ENCODE results near the gene ELK4. TPM values are rescaled to one million over a fixed set of nuclear protein-coding genes. Genes with fewer than 3 reads are reported as not detected.

The ELK4 gene
- total RNA-seq, 2 donors from 2014 or later = 18.8 to 19.1 TPM

DNA sequence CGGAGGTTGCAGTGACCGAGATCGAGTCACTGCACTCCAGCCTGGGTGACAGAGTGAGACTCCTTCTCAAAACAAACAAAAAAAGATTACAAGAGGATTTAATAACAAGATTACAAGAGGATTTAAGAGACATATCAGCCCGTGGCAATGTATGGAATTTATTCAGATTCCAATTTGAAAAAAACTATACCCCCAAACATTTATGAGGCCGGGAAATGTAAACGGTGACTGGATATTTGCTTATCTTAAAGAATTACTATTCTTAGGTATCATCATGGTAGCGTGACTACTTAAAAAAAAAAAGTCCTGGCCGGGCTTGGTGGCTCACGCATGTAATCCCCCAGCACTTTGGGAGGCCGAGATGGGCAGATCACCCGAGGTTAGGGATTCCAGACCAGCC lies 21.2 kb upstream of the ELK4 start:
- DNase-seq (ENCODE audit: low spot score) = no peak
- H3K4me1 ChIP-seq = no peaks in the 10 kb centered on the region
- no peak for TF ChIP-seq CTCF (IDR thresholded peaks at IDR 0.05)
- H3K27ac ChIP-seq = no peak overlapping the region
- H3K27me3 ChIP-seq = no peaks in the 10 kb centered on the region
- H3K9me3 ChIP-seq = no peaks in the 10 kb centered on the region
- no peaks in the 10 kb centered on the region for H3K36me3 ChIP-seq
- no peak overlapping the region for H3K4me3 ChIP-seq

- Histone ChIP-seq H3K9me3 (no peaks in the 10 kb centered on the region), H3K36me3 (no peaks in the 10 kb centered on the region), H3K4me1 (no peaks in the 10 kb centered on the region), H3K27me3 (no peaks in the 10 kb centered on the region), H3K4me3 (no peak overlapping the region), H3K27ac (no peak overlapping the region)
- no peak for TF ChIP-seq CTCF (IDR thresholded peaks at IDR 0.05)
- no peak for DNase-seq (ENCODE audit: low spot score)
These were observed 18.4 kb upstream of the ELK4 start for GRCh38 chr1:205650241-205650640.

GRCh38 chr1:205645519-205645918 lies 13.7 kb upstream of the ELK4 start:
- TF ChIP-seq CTCF (IDR thresholded peaks at IDR 0.05) = no peak
- no peak overlapping the region for H3K27ac ChIP-seq
- no peaks in the 10 kb centered on the region for H3K4me1 ChIP-seq
- H3K4me3 ChIP-seq = no peak overlapping the region
- H3K27me3 ChIP-seq = no peaks in the 10 kb centered on the region
- no peaks in the 10 kb centered on the region for H3K36me3 ChIP-seq
- DNase-seq (ENCODE audit: low spot score) = no peak
- no peaks in the 10 kb centered on the region for H3K9me3 ChIP-seq

DNA sequence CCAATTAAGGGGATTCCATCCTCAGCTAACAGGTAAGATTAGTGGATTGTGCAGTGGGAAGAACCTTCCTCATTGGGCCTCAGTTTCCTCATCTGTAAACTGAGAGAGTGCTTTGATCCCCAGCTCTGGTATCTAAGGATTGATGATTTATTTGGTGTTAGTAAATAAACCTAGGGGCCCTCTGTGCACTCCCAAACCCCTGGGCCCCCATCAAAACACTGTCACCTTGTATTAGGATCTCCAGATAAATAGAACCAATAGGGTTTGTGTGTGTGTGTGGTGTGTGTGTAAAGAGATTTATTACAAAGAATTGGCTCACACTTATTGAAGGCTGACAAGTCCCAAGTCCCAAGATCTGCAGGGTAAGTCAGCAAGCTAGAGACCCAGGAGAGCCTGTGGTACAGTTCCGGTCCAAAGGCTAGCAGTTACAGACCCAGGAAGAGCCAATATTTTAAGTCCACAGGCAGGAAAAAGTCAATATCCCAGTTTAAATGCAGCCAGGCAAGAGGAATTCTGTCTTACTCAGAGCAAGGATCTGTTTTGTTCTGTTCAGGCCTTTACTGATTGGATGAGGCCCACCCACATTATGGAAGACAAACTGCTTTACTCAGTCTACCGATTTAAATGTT lies 11.0 kb upstream of the ELK4 start:
- H3K36me3 ChIP-seq = no peaks in the 10 kb centered on the region
- DNase-seq (ENCODE audit: low spot score) = no peak
- no peaks in the 10 kb centered on the region for H3K9me3 ChIP-seq
- no peaks in the 10 kb centered on the region for H3K27me3 ChIP-seq
- TF ChIP-seq CTCF (IDR thresholded peaks at IDR 0.05) = no peak
- no peaks in the 10 kb centered on the region for H3K4me1 ChIP-seq
- H3K27ac ChIP-seq = no peak overlapping the region
- no peak overlapping the region for H3K4me3 ChIP-seq

GRCh38 chr1:205639567-205639966 lies 7.8 kb upstream of the ELK4 start:
- H3K4me1 ChIP-seq = peaks cover 0 to 9% of the 10 kb centered on the region in 2 donors
- H3K27ac ChIP-seq = no peak overlapping the region
- no peaks in the 10 kb centered on the region for H3K36me3 ChIP-seq
- no peaks in the 10 kb centered on the region for H3K9me3 ChIP-seq
- H3K4me3 ChIP-seq = no peak overlapping the region
- TF ChIP-seq CTCF (IDR thresholded peaks at IDR 0.05) = no peak
- DNase-seq (ENCODE audit: low spot score) = no peak
- H3K27me3 ChIP-seq = no peaks in the 10 kb centered on the region

DNA sequence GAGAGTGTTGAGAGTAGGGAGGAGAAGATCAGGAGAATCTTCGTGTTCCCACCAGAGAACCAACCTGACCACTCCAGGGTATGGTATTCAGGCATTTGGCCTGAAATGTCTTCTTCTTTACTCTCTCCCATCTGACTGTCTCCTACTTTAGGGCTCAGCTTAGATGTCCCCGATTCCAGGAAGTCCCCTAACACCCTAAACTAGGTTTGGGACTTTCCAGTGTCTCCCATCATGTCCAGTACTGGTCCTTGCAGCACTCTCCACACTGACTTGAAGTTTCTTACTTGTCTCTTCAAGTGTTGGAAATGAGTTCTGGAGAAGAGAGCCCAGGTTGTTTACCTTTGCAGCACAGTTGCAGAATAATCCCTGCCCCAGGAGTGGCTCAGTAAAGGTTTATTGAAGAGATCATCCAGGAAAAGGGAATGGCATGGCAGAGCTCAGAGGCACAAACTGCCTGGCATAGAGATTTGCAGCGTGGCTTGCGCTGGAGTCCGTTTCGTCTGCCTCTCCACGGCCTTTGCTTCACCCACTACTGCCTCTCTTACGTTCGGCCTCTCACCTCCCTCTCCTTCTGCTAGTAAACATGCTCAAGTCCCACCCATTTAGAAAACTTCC lies 6.2 kb upstream of the ELK4 start:
- Histone ChIP-seq H3K27me3 (no peaks in the 10 kb centered on the region), H3K36me3 (no peaks in the 10 kb centered on the region), H3K4me3 (no peak overlapping the region), H3K27ac (no peak overlapping the region), H3K9me3 (no peaks in the 10 kb centered on the region), H3K4me1 (peaks cover 0 to 10% of the 10 kb centered on the region in 2 donors)
- DNase-seq (ENCODE audit: low spot score) = no peak
- no peak for TF ChIP-seq CTCF (IDR thresholded peaks at IDR 0.05)

All from right atrium auricular region (tissue), 2 donors.